ENCODE measurements around the gene SDK2.

Gene SDK2

GRCh38 chr17:73368085-73368631, 276.1 kb downstream of the SDK2 start:
- TF ChIP-seq REST (IDR thresholded peaks at IDR 0.05; ENCODE audit: insufficient read depth in 1 of 2, low read depth in 2 of 2, low read length in 2 of 2): no peak
- no peak for TF ChIP-seq TAF1 (IDR thresholded peaks at IDR 0.05; ENCODE audit: borderline replicate concordance, insufficient read depth, low read length)
- no peak for TF ChIP-seq POLR2AphosphoS5 (IDR thresholded peaks at IDR 0.05; ENCODE audit: low read depth, low read length)
- no peak for TF ChIP-seq SIN3A (IDR thresholded peaks at IDR 0.05; ENCODE audit: borderline replicate concordance, insufficient read depth, low read length)
- TF ChIP-seq FOXP2 (optimal IDR thresholded peaks at IDR 0.05; ENCODE audit: borderline replicate concordance, extremely low read depth, extremely low read length, insufficient read depth): no peak

- no peak for TF ChIP-seq SIN3A (IDR thresholded peaks at IDR 0.05; ENCODE audit: borderline replicate concordance, insufficient read depth, low read length)
- peak in 1 of 2 experiments; percentile 4; a peak in 1 of 4 replicates for TF ChIP-seq REST (IDR thresholded peaks at IDR 0.05; ENCODE audit: insufficient read depth in 1 of 2, low read depth in 2 of 2, low read length in 2 of 2)
- no peak for TF ChIP-seq TAF1 (IDR thresholded peaks at IDR 0.05; ENCODE audit: borderline replicate concordance, insufficient read depth, low read length)
- peak; percentile 60 for TF ChIP-seq FOXP2 (optimal IDR thresholded peaks at IDR 0.05; ENCODE audit: borderline replicate concordance, extremely low read depth, extremely low read length, insufficient read depth)
- TF ChIP-seq POLR2AphosphoS5 (IDR thresholded peaks at IDR 0.05; ENCODE audit: low read depth, low read length): no peak
These were observed 278.2 kb downstream of the SDK2 start for GRCh38 chr17:73365906-73366623.

GRCh38 chr17:73365301-73365874, 278.9 kb downstream of the SDK2 start:
- TF ChIP-seq FOXP2 (optimal IDR thresholded peaks at IDR 0.05; ENCODE audit: borderline replicate concordance, extremely low read depth, extremely low read length, insufficient read depth) (no peak), POLR2AphosphoS5 (IDR thresholded peaks at IDR 0.05; ENCODE audit: low read depth, low read length) (no peak), REST (IDR thresholded peaks at IDR 0.05; ENCODE audit: insufficient read depth in 1 of 2, low read depth in 2 of 2, low read length in 2 of 2) (no peak), TAF1 (IDR thresholded peaks at IDR 0.05; ENCODE audit: borderline replicate concordance, insufficient read depth, low read length) (no peak), SIN3A (IDR thresholded peaks at IDR 0.05; ENCODE audit: borderline replicate concordance, insufficient read depth, low read length) (no peak)

- no peak for TF ChIP-seq FOXP2 (optimal IDR thresholded peaks at IDR 0.05; ENCODE audit: borderline replicate concordance, extremely low read depth, extremely low read length, insufficient read depth)
- no peak for TF ChIP-seq SIN3A (IDR thresholded peaks at IDR 0.05; ENCODE audit: borderline replicate concordance, insufficient read depth, low read length)
- TF ChIP-seq REST (IDR thresholded peaks at IDR 0.05; ENCODE audit: insufficient read depth in 1 of 2, low read depth in 2 of 2, low read length in 2 of 2): no peak
- TF ChIP-seq TAF1 (IDR thresholded peaks at IDR 0.05; ENCODE audit: borderline replicate concordance, insufficient read depth, low read length): no peak
- no peak for TF ChIP-seq POLR2AphosphoS5 (IDR thresholded peaks at IDR 0.05; ENCODE audit: low read depth, low read length)
These were observed 280.1 kb downstream of the SDK2 start for GRCh38 chr17:73364155-73364522.
